ENCODE results near the gene CENPO. TPM values are rescaled to one million over a fixed set of nuclear protein-coding genes. Genes with fewer than 3 reads are reported as not detected.

The CENPO gene
- total RNA-seq, 1 donor = 26.3 TPM

DNA sequence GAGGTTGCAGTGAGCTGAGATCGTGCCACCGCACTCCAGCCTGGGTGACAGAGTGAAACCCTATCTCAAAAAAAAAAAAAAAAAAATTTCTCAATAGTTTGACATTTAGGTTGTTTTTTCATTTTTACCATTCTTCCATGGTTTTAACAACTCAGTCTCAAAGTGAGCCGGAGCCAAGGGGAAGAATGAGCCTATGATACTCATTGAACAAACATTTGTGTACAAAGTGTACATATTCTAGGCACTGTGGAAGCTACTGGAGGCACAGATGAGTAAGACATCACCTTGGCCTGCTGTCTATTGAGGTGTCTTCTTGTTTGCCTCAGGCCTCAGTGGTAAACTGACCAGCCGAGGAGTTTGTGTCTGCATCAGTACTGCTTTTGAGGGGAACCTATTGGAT lies 21.9 kb downstream of the CENPO start:
- TF ChIP-seq, protein P1, sequence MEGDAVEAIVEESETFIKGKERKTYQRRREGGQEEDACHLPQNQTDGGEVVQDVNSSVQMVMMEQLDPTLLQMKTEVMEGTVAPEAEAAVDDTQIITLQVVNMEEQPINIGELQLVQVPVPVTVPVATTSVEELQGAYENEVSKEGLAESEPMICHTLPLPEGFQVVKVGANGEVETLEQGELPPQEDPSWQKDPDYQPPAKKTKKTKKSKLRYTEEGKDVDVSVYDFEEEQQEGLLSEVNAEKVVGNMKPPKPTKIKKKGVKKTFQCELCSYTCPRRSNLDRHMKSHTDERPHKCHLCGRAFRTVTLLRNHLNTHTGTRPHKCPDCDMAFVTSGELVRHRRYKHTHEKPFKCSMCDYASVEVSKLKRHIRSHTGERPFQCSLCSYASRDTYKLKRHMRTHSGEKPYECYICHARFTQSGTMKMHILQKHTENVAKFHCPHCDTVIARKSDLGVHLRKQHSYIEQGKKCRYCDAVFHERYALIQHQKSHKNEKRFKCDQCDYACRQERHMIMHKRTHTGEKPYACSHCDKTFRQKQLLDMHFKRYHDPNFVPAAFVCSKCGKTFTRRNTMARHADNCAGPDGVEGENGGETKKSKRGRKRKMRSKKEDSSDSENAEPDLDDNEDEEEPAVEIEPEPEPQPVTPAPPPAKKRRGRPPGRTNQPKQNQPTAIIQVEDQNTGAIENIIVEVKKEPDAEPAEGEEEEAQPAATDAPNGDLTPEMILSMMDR (IDR thresholded peaks at IDR 0.05; ENCODE audit: insufficient read depth, low read depth, low read length) = no peak
- no peak for DNase-seq (ENCODE audit: low read depth)
- no peak overlapping the region for H3K4me3 ChIP-seq (ENCODE audit: low read depth, low read length)

DNA sequence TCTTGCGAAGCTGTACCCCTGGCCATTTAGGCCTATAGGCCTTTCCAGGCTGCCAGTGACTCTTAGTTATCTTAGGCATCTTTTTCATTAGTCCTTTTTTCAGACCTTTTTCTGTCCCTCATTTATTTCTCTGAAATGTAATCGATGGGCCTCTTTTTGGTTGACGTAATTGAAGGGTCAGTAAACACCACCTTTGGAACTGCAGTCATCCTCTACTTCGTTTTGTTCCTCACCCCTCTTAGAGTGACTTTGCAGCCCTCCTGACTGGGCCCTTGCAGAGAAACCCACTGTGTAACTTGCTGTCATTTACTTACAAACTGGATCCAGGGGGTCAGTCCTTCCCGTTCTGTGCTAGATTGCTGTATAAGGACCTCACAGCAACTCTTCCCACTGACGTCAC lies 23.2 kb downstream of the CENPO start:
- H3K4me3 ChIP-seq (ENCODE audit: low read depth, low read length) = no peak overlapping the region
- DNase-seq (ENCODE audit: low read depth) = no peak
- TF ChIP-seq, protein P1 (IDR thresholded peaks at IDR 0.05; ENCODE audit: insufficient read depth, low read depth, low read length) = no peak

DNA sequence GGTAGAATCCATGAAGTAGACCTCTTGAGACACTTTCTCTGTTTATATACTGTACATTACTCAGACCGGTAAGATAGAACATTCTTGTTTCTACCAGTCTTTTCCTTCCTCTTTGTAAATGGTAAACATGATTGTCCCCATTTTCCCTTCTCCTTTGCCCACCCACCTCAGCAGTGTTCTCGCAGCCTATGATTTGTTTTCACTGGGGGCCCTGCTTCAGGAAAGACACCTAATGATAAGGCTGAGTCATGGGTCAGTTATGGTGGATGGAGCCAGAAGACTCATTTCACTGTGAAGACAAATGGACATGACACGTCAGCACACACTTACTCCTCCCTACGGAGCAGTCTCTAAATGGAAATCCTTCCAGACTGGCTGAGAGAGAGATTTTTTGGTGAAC lies 23.7 kb downstream of the CENPO start:
- TF ChIP-seq, protein P1 (IDR thresholded peaks at IDR 0.05; ENCODE audit: insufficient read depth, low read depth, low read length) = no peak
- peak; percentile 87 for DNase-seq (ENCODE audit: low read depth)
- no peak overlapping the region for H3K4me3 ChIP-seq (ENCODE audit: low read depth, low read length)

DNA sequence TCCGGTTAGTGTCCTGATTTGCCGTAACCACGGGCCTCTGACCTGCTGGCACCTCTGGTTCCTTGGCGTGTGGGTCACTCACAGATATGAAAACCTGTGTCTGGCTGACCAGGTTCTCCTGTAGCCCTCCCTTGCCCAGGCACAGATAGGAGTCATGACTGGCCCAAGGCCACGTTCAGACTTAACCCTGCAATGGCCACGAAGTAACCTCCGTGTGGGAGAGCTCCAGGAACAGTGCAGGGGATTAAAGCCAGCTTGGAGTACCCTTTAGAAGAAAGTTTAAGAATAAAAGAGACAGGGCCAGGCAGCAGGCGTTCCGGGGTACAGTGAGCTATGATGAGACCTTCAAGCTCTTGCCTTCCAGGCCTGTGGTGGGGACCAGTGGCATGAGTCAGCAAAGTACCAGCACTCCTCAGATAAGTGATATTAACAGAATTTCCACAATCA lies 25.5 kb downstream of the CENPO start:
- TF ChIP-seq, protein P1 (IDR thresholded peaks at IDR 0.05; ENCODE audit: insufficient read depth, low read depth, low read length) = no peak
- H3K4me3 ChIP-seq (ENCODE audit: low read depth, low read length) = no peak overlapping the region
- peak; percentile 30 for DNase-seq (ENCODE audit: low read depth)

DNA sequence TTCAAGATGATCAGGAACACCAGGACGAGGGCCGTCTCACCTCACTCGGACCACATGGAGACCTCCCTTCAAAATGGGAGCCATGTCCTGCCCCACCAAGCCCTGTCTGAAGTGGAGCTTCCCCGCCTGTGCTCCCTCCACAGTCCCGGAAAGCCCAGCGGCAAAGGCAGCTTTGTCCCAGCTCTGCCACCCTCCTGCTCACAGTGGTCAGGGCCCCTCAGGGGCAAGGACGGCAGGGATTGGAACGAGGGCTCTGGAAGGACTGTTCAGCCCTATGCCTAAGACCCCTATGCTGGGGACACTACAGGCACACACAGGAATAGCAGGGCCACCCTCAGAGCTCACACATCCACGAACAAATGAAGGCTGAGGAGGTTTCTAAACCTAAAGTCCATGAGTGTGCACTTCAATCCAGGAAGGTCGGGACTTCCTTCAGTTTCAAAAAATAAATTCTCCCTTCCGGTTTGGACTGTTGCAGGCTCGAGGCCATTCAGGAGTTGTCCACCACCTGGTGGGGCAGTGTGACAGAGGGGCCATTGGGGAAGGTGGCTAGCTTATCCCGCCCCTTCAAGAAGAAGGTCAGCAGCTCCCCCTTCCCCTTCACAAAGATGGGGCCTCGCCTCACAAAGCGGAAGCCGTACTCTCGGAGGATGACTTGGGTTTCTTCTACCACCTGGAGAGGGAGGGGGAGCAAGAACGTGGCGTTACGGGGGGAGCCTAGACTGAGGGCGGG lies 26.4 kb downstream of the CENPO start:
- DNase-seq (ENCODE audit: low read depth) = no peak
- TF ChIP-seq, protein P1 (IDR thresholded peaks at IDR 0.05; ENCODE audit: insufficient read depth, low read depth, low read length) = no peak
- no peak overlapping the region for H3K4me3 ChIP-seq (ENCODE audit: low read depth, low read length)

DNA sequence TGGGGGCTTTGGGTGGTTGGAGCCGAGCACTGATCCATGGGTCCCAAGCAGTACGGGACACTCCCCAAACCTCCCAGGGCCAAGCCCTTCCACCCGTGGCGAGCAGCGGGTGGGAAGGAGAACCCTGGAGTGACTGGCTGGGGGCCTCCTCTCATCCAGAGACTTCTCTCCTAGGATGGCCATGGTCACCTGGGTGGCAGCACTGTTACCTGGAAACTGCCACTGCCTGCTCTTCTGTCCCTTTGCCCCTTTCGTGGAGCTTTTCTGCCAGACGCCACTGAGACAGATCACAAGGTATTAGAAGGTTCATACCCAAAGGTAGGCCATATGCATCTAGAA lies 26.9 kb downstream of the CENPO start:
- TF ChIP-seq, protein P1 (IDR thresholded peaks at IDR 0.05; ENCODE audit: insufficient read depth, low read depth, low read length) = no peak
- no peak overlapping the region for H3K4me3 ChIP-seq (ENCODE audit: low read depth, low read length)
- DNase-seq (ENCODE audit: low read depth) = no peak
